Transverse colon (tissue), 4 donors: ENCODE measurements around the gene NPAS3. TPM values are rescaled to one million over a fixed set of nuclear protein-coding genes. Genes with fewer than 3 reads are reported as not detected.

Experiments
- DNase-seq: peaks from one replicate; pipeline ENCODE4 v3.0.0-alpha.2; 2019
- H3K27ac ChIP-seq, 4 donors: fragments of 200-600 bp; sonication (generic); 2 replicates each; pipeline ENCODE4 v1.5.1; 2016 to 2018; ENCODE audit warnings: inconsistent platforms in 4 of 4
- H3K27me3 ChIP-seq: fragments of 200-600 bp; sonication (generic); 2 replicates; pipeline ENCODE4 v1.5.1; 2017; ENCODE audit warnings: inconsistent platforms
- H3K36me3 ChIP-seq, 4 donors: fragments of 200-600 bp; sonication (generic); 2 replicates each; pipeline ENCODE4 v1.5.1; 2017 to 2019; ENCODE audit warnings: inconsistent platforms in 4 of 4
- H3K4me1 ChIP-seq, 4 donors: fragments of 200-600 bp; sonication (generic); 2 replicates each; pipeline ENCODE4 v1.5.1; 2017 to 2020; ENCODE audit warnings: inconsistent platforms in 4 of 4
- H3K4me3 ChIP-seq, 4 donors: fragments of 200-600 bp; sonication (generic); 1 replicate in 1 of 4; 2 replicates in 3 of 4; pipeline versions ENCODE4 v1.5.1 to v1.6.1; 2017 to 2019; ENCODE audit warnings: inconsistent platforms in 4 of 4
- H3K9me3 ChIP-seq, 2 donors: fragments of 200-600 bp; sonication (generic); 2 replicates each; pipeline ENCODE4 v1.5.1; 2017 to 2019; ENCODE audit warnings: inconsistent platforms in 2 of 2
- EP300 ChIP-seq: sonication (generic); formaldehyde crosslinking; IDR thresholded peaks from one replicate; pipeline ENCODE4 v1.6.1; 2017; ENCODE audit warnings: antibody characterized with exemption, low read depth
- POLR2A ChIP-seq: fragments of 450-650 bp; IDR thresholded peaks from one replicate; pipeline ENCODE4 v1.6.1; 2016; ENCODE audit warnings: antibody characterized with exemption, mild to moderate bottlenecking, moderate library complexity
- POLR2AphosphoS5 ChIP-seq, 3 donors: sonication (generic); formaldehyde crosslinking; IDR thresholded peaks; one replicate each; pipeline ENCODE4 v1.6.1; 2016; ENCODE audit warnings: antibody characterized with exemption in 3 of 3
- WGBS, 2 donors: methylation state at CpG; one replicate each; pipeline ENCODE4 v1.1.5; 2018; ENCODE audit warnings: low coverage in 1 of 2; 5-methylcytosine and 5-hydroxymethylcytosine counted together
- in situ Hi-C, 4 donors: fragments of 200-750 bp; cut with MboI; loops; one replicate each; pipeline versions ENCODE4 v1.15.0 to v1.15.1; 2017; ENCODE audit warnings: low sequenced_read_pairs in 3 of 4, low pct_ligation_motif_present in 1 of 4, low pct_unique_long_range_greater_than_20kb in 1 of 4
- intact Hi-C: fragments of 100-400 bp; cut with DNase I; formaldehyde crosslinking; loops from one replicate; pipeline ENCODE4 v1.15.1; 2023; ENCODE audit warnings: low total_unique reads
- total RNA-seq, 4 donors: library from RNA; depleted of rRNA; stranded (reverse); fragments of >200 nt; gene quantifications; one replicate each; pipeline ENCODE4 v1.1.0, GENCODE V29; 2016
- TF ChIP-seq, protein P1 (sequence below), 5 experiments: fragments of 200-600 bp in 3 of 5; fragments of 450-650 bp in 2 of 5; sonication (generic) in 3 of 5; IDR thresholded peaks; 1 replicate in 2 of 5; 2 replicates in 3 of 5; pipeline ENCODE4 v1.5.1; 2016 to 2017; ENCODE audit warnings: antibody characterized with exemption in 5 of 5, inconsistent platforms in 3 of 5, mild to moderate bottlenecking in 2 of 5, moderate library complexity in 1 of 5

The NPAS3 gene
- total RNA-seq, 4 donors from 2014 or later = 0.96 to 6.4 (median 1.8) TPM

DNA sequence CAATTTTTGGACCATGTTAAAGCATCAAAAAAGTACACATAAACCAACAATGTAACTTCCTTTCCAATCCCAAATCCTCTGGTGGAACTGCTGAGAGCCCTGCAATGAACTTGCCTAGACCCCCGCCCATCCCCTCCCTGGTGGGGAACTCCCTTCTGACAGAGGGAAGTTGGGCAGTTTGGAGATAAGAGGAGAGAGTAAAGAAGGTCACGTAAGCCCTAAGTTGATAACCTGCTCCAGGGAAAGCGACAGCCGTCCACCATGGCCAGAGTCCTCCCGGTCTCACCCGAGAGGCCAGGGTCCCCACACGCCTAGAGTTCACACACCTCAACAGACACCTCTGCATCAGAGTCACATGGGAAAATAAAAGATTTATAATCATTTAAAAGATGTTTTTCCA lies 873.5 kb downstream of the NPAS3 start:
- H3K4me1 ChIP-seq = no peaks in the 10 kb centered on the region
- TF ChIP-seq EP300 (no peak), POLR2A (no peak), POLR2AphosphoS5 (IDR thresholded peaks at IDR 0.05) (no peak)
- TF ChIP-seq, protein P1, sequence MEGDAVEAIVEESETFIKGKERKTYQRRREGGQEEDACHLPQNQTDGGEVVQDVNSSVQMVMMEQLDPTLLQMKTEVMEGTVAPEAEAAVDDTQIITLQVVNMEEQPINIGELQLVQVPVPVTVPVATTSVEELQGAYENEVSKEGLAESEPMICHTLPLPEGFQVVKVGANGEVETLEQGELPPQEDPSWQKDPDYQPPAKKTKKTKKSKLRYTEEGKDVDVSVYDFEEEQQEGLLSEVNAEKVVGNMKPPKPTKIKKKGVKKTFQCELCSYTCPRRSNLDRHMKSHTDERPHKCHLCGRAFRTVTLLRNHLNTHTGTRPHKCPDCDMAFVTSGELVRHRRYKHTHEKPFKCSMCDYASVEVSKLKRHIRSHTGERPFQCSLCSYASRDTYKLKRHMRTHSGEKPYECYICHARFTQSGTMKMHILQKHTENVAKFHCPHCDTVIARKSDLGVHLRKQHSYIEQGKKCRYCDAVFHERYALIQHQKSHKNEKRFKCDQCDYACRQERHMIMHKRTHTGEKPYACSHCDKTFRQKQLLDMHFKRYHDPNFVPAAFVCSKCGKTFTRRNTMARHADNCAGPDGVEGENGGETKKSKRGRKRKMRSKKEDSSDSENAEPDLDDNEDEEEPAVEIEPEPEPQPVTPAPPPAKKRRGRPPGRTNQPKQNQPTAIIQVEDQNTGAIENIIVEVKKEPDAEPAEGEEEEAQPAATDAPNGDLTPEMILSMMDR (IDR thresholded peaks at IDR 0.05) = no peak
- no peaks in the 10 kb centered on the region for H3K36me3 ChIP-seq
- H3K9me3 ChIP-seq = no peaks in the 10 kb centered on the region
- WGBS, 2 donors = 83% methylated on average over 7 of the region's 7 CpGs; no CpG with 5 or more reads in 1 of the 2 donors
- no peak overlapping the region for H3K4me3 ChIP-seq
- H3K27me3 ChIP-seq = no peaks in the 10 kb centered on the region
- DNase-seq = no peak
- intact Hi-C loops = no loop called here
- in situ Hi-C loops = no loop called here
- H3K27ac ChIP-seq = no peak overlapping the region

DNA sequence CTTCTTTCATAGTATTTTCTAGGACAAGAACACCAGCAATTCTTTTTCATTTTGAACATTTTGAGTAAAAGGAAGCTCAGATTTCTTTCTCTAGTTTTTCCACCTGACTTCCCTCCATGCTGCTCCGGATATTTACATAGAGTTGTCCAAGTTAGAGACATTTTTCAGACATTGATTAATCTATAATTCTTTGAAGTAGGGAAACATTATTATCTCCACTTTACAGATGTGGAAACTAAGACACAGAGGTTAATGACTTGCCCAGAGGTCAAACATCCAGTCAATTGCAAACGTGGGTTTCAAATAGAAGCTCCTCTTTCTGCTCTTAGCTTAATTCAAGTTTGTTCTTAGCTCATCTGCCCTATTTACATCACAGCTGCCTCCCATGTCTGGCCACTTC lies 873.9 kb downstream of the NPAS3 start:
- TF ChIP-seq EP300 = no peak
- no peak for TF ChIP-seq POLR2AphosphoS5 (IDR thresholded peaks at IDR 0.05)
- TF ChIP-seq POLR2A = no peak
- TF ChIP-seq, protein P1 (IDR thresholded peaks at IDR 0.05) = no peak
- Histone ChIP-seq H3K4me3 (no peak overlapping the region), H3K36me3 (no peaks in the 10 kb centered on the region), H3K27ac (no peak overlapping the region), H3K27me3 (no peaks in the 10 kb centered on the region), H3K4me1 (no peaks in the 10 kb centered on the region), H3K9me3 (no peaks in the 10 kb centered on the region)
- DNase-seq = no peak
- in situ Hi-C loops = no loop called here
- intact Hi-C loops = no loop called here
- WGBS, 2 donors = 49 to 50% methylated on average over 2 of the region's 2 CpGs

DNA sequence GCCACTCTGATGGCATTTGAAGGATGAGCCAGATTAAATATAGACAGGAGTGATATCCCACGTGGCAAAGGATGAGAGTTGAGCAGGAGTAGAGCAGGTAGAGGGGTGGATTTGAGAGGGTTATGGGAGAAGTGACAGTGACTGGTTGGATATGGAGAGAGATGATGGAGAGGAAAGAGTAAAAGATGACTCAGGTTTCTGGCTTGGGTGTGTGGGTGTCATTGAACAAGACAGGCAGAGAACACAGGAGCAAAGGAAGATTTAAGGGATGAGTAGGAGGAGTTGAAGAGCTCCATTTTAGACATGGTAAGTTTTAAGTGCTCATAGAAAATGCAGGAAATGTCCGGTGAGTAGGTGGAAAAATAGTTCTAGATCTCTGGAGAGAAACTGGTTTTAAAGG lies 875.3 kb downstream of the NPAS3 start:
- no peaks in the 10 kb centered on the region for H3K9me3 ChIP-seq
- no peaks in the 10 kb centered on the region for H3K27me3 ChIP-seq
- TF ChIP-seq POLR2AphosphoS5 (IDR thresholded peaks at IDR 0.05) = no peak
- TF ChIP-seq EP300 = no peak
- TF ChIP-seq POLR2A = no peak
- TF ChIP-seq, protein P1 (IDR thresholded peaks at IDR 0.05) = no peak
- intact Hi-C loops (no loop called here), in situ Hi-C loops (no loop called here)
- H3K4me1 ChIP-seq = no peaks in the 10 kb centered on the region
- 41 to 67% methylated on average over 2 of the region's 2 CpGs for WGBS, 2 donors
- H3K36me3 ChIP-seq = no peaks in the 10 kb centered on the region
- H3K27ac ChIP-seq = no peak overlapping the region
- no peak for DNase-seq
- H3K4me3 ChIP-seq = no peak overlapping the region

DNA sequence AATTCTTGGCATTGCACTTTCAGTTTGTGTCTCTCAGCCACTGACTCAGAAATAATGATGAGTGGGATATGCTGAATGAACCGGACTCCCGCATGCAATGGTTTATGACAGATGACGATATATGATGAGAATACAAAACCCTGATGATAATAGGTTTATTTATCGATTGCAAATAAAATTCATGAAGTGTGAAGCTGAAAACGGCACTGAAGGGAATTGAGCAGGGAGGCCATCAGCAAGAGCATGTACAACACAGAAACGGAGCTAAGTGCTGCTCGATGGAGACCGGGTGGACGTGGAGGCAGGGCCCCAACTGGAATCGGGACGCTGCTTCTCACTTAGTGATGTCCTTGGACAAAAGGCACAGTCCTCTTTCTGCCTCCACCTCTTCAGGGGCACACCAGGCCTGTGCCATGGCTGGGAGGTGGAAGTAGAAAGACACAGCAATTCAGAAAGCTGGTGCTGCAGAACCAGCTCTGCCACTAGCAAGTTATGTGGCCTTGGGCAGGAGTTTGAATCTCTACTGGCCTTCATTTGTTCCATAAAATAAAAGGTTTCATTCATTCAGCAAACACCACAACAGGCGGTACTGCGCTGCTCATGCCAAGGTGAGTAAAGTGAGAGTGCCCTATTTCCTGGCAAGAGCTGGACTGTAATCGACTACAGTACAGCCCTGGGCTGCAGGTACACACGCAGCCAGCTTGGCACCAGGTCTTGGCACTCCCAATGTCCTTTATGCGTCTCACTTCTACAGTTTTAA lies 895.2 kb downstream of the NPAS3 start:
- intact Hi-C loops (no loop called here), in situ Hi-C loops (loop anchor here in 3 of 4 donors (10.0 to 25.0 kb wide), 4 partner anchors 253 to 481 kb away; no protein-coding TSS in a partner anchor)
- Histone ChIP-seq H3K4me3 (no peak overlapping the region), H3K27me3 (no peaks in the 10 kb centered on the region), H3K4me1 (peaks cover 0 to 12% (median 4%) of the 10 kb centered on the region in 4 donors), H3K36me3 (no peaks in the 10 kb centered on the region), H3K27ac (no peak overlapping the region), H3K9me3 (no peaks in the 10 kb centered on the region)
- TF ChIP-seq, protein P1 (IDR thresholded peaks at IDR 0.05) = no peak
- TF ChIP-seq EP300 = no peak
- no peak for TF ChIP-seq POLR2AphosphoS5 (IDR thresholded peaks at IDR 0.05)
- TF ChIP-seq POLR2A = no peak
- no peak for DNase-seq
- 88 to 93% methylated on average over 15 to 16 of the region's 16 CpGs for WGBS, 2 donors
